Measurements from ENCODE around the gene CCNY. TPM values are rescaled to one million over a fixed set of nuclear protein-coding genes. Genes with fewer than 3 reads are reported as not detected.
A peak's percentile ranks its signal among the peaks of the same experiment; 100 is the strongest.

Gene CCNY
- total RNA-seq, 2 experiments from 2014 or later, result 47.0 to 51.5 TPM

DNA sequence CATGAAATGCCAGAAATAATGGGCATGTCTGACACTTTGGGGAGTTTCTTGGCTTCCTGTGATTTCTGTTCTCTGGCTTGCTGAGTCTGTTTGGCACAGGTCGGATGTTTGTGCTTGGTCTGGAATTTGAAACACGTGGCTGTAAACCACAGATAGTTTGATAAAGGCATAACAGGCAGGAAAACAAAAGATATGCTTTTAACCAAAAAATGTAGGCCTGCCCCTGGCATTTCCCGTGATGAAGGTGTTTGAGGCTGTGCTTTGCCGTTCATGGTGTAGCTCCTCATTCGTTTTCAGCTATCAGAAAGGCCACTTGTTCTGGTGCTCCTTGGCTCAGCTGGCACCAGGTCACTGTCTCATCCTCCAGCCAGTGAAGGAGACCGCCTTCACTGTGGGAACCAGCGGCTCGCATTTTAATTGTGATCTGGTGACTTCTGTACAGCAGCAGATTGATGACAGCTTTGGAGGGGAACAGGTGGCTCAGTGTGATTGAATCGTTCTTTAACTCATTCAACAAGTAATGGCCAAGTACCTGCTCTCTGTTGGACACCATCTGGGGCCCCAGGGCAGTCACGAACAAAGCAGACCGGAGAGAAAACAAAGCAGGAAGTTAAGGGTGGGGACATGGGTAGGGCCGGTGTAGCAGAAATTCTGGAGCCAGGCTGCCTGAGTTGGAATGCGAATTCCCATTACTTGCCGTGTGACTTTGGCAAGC lies 111.5 kb downstream of the CCNY start:
- Mint-ChIP-seq H3K27me3 (no peaks in the 10 kb centered on the region), H3K27ac (peak overlapping the region; percentile 20), H3K9me3 (ENCODE audit: low read depth) (peaks cover 15% of the 10 kb centered on the region), H3K36me3 (peaks cover 26% of the 10 kb centered on the region), H3K4me3 (no peak overlapping the region), H3K4me1 (peaks cover 46% of the 10 kb centered on the region)
- ATAC-seq, result no peak
- CTCF ChIA-PET, result no interaction called here
- no peak for DNase-seq

DNA sequence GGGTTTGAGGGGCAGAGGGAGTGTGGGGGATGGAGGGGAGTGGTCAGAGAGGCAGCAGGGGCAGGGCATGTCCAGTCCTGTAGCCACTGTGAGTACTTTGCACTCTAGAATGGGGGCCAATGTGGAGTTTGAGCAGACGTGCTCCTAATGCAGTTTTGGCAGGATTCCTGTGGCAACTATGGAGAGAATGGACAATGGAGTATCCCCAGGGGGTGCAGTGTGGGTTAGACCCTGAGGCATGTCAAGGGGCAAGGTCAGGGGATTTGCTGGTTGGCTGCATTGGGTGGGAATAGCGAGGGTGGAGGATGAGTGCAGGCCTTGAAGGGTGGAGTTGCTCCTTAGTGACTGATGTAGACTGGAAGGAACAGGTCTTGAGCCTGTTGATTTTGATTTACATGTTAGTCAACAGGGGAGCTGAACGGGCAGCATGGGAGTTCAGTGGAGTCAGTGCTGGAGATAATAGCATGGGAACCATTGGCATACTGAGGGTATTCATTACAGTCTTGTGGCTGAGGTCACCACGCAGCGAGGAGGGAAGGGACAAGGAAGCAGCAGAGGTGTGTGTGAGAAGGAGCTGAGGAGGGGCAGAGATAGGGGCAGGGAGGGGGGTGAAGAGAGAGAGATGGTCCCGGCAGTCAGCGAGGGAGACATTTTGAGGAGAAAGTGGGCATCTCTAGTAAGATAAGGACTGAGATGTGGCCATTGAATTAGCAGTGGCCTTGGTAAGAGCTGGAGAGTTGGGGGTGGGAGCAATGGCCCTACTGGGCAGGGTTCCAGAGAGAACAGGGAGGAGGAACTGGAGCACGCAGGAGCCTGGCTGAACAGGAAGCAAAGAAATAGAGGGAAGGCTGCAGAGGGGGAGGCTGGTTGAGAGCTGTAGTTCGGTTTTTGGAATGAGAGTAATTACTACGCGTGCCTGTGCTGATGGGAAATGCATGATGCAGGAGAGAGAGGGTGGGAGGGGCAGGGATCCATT lies 112.7 kb downstream of the CCNY start:
- peaks cover 10% of the 10 kb centered on the region for H3K9me3 Mint-ChIP-seq (ENCODE audit: low read depth)
- H3K27ac Mint-ChIP-seq, result no peak overlapping the region
- H3K36me3 Mint-ChIP-seq, result peaks cover 19% of the 10 kb centered on the region
- H3K4me3 Mint-ChIP-seq, result no peak overlapping the region
- no peaks in the 10 kb centered on the region for H3K27me3 Mint-ChIP-seq
- no peak for DNase-seq
- CTCF ChIA-PET, result no interaction called here
- no peak for ATAC-seq
- peaks cover 46% of the 10 kb centered on the region for H3K4me1 Mint-ChIP-seq

DNA sequence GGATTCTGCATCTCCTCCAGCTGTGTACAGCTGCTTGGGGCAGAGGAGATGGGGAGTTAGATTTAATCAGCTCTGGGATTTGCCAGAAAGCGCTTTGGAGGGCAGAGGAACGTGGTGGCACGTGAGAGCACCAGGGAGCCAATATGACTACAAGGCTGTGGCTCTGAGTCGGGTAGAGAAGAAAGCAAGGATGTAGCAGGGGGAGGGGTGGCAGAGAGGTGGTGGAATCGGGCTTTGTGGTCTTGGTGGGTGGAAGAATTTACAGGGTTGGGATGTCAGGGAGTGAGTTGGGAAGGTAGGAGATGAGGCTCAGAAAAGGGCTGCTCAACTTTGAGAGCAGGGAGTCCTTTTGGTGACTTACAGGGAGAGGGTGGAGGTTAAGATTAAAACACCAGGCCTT lies 113.6 kb downstream of the CCNY start:
- Mint-ChIP-seq H3K27ac (no peak overlapping the region), H3K4me3 (no peak overlapping the region), H3K4me1 (peaks cover 45% of the 10 kb centered on the region), H3K36me3 (peaks cover 12% of the 10 kb centered on the region), H3K9me3 (ENCODE audit: low read depth) (peaks cover 6% of the 10 kb centered on the region), H3K27me3 (no peaks in the 10 kb centered on the region)
- ATAC-seq (no peak), DNase-seq (no peak)
- CTCF ChIA-PET, result no interaction called here

DNA sequence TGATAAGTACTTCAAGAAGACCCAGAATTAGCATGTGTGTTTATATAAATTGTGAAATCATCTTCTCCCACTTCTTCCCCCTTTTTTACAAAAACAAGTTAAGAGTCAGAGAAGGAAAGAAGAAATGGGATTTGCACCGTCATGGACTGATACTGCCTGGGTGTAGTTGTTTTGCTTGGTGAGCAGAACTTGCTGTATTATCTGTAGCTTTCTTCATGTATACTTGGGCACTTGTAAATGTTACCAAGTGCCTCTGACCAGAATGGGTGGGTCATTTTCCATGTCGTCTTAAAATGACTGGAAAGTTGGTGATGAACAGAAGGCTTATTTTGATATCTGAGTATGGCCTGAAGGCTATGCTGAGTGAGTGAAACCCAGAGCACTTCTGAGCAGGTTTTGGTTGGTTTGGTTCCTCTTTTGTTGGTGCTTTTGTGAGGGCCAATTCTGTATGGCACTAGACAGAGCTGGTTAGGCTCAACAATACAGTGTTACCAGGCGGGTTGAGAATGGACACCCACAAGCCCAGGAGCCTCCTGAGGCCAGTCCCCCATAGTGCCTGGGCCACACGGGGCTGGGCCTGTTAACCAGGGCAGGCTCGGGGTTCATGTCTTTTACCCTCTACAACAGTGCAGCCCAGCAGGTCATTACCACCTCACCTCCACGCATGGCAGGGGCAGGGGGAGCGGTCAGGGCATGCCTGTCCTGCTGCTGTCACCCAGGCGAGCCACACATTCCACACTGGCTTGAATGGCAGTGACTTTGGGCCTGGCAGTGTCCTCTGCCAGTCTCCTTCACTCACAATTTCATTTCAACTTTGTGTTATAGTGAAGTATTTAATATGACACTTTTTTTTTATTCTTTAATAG lies 115.1 kb downstream of the CCNY start:
- no peak overlapping the region for H3K4me3 Mint-ChIP-seq
- H3K9me3 Mint-ChIP-seq (ENCODE audit: low read depth), result no peaks in the 10 kb centered on the region
- H3K4me1 Mint-ChIP-seq, result peaks cover 49% of the 10 kb centered on the region
- CTCF ChIA-PET, result no interaction called here
- ATAC-seq, result no peak
- H3K27ac Mint-ChIP-seq, result no peak overlapping the region
- no peak for DNase-seq
- peaks cover 5% of the 10 kb centered on the region for H3K36me3 Mint-ChIP-seq
- no peaks in the 10 kb centered on the region for H3K27me3 Mint-ChIP-seq

DNA sequence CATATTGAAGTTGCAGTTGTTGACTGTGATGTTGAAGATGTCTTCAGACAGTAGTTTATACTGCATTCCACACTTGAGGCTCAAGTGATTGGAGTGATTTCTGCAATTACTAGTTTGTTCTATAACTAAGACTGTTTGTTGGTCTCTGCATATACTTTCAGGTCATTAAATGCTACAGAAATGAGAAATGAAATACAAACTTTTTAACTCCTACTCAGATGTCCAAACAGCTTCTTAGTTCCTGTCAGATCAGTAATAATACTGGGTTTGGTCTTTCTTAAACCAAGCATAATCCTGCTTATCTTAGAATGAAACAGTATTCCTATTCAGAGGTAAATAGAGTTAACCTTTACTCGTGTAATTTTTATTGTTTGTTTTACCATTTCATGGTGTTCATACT lies 115.9 kb downstream of the CCNY start:
- Mint-ChIP-seq H3K4me3 (no peak overlapping the region), H3K36me3 (peaks cover 2% of the 10 kb centered on the region), H3K27me3 (no peaks in the 10 kb centered on the region), H3K27ac (no peak overlapping the region), H3K4me1 (peaks cover 44% of the 10 kb centered on the region), H3K9me3 (ENCODE audit: low read depth) (no peaks in the 10 kb centered on the region)
- CTCF ChIA-PET, result no interaction called here
- ATAC-seq, result no peak
- no peak for DNase-seq

DNA sequence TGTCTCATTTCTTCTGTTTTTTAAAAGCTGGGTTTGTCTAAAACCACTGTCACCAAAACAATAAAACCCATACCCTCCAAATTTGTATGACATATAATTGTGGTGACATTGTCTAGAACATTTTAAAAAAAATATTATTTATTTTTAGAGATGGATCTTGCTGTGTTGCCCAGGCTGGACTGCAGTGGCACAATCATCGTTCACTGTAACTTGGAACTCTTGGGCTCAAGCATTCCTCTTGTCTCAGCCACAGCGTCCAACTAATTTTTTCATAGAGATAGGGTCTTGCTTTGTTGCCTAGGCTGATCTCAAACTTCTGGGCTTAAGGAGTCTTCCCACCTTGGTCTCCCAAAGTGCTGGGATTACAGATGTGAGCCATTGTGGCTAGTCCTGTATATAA lies 116.5 kb downstream of the CCNY start:
- DNase-seq (no peak), ATAC-seq (no peak)
- CTCF ChIA-PET, result no interaction called here
- peaks cover 2% of the 10 kb centered on the region for H3K36me3 Mint-ChIP-seq
- no peaks in the 10 kb centered on the region for H3K9me3 Mint-ChIP-seq (ENCODE audit: low read depth)
- peaks cover 41% of the 10 kb centered on the region for H3K4me1 Mint-ChIP-seq
- no peak overlapping the region for H3K27ac Mint-ChIP-seq
- no peaks in the 10 kb centered on the region for H3K27me3 Mint-ChIP-seq
- H3K4me3 Mint-ChIP-seq, result no peak overlapping the region

DNA sequence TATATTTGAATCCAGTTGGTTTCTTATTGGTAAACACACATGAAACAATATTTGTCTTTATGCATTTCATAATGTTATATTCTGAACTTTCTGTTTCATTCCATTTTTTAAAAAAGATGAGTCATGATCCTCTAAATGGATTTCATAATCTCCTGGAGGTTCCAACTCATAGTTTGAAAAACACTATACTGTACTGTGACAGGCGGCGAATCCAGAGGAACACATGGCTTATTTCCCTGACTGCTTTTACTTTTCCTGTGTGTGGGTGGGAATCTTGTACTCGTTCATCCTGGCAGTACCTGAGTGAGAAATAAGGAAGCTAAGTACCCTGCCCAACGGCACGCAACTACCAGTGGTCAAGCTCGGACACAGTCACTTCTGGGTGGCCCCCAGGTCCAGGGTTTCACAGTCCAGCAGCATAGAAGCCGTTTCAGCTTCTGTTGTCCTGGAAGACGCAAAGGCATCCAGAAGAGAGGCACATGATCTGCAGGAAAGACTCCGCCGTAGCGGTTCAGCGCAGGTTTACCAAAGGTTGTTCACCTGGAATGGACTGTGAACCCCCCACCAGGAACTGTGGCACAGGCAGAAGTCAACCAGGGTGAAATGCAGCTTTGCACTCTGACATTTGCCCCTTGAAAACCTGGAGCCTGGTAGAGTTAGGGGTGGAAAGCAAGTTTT lies 117.7 kb downstream of the CCNY start:
- no peak for ATAC-seq
- CTCF ChIA-PET, result no interaction called here
- no peak for DNase-seq
- Mint-ChIP-seq H3K27me3 (no peaks in the 10 kb centered on the region), H3K36me3 (peaks cover 2% of the 10 kb centered on the region), H3K4me1 (peaks cover 39% of the 10 kb centered on the region), H3K27ac (no peak overlapping the region), H3K4me3 (no peak overlapping the region), H3K9me3 (ENCODE audit: low read depth) (no peaks in the 10 kb centered on the region)

DNA sequence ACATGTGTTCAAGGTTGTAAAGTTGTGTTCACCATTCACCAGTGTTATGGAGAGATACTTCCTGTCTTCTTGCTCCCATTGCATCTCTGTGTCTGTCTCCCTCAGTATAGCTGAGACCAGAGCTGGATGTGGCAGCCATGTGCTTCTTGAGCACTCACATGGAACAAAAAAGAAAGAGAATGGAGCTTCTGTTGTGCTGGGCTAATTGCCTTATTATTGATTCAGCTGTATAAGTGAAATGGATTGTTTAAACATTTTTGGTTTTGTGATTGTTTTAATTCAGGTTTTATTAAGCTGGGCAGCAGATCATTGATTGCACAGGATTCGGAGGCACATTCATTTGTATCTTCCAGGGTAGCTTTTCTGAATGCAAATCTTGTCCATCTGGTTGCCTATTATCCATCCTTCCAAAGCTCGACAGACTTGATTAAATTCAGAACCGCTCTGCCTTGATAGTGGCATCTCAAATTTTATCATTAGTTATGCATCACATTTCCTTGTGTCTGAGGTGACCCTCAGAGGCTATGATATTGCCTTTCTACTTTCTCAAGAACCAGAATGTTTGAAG lies 119.9 kb downstream of the CCNY start:
- no peak for DNase-seq
- Mint-ChIP-seq H3K9me3 (ENCODE audit: low read depth) (no peaks in the 10 kb centered on the region), H3K36me3 (peaks cover 2% of the 10 kb centered on the region), H3K4me1 (peaks cover 45% of the 10 kb centered on the region), H3K27me3 (no peaks in the 10 kb centered on the region), H3K4me3 (no peak overlapping the region), H3K27ac (no peak overlapping the region)
- no peak for ATAC-seq
- CTCF ChIA-PET, result no interaction called here

DNA sequence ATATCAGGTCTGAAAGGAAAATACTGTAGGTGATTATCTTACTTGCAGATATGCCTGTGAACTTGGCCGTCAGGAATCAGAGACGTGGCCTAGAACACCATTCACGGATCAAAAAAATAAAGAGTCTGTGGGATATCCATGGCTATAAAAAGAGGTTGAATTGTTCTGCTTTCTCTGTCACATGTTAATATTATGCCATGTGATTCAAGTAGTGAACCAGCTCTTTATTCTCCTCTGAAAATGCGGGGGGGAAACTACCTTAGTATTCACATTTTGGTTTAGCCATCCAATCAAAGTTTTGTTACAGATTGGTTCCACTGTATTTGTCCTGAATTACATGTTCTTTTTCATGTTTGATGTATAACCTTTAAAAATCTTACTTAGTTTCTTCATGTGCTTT lies 120.5 kb downstream of the CCNY start:
- H3K27ac Mint-ChIP-seq, result no peak overlapping the region
- no peaks in the 10 kb centered on the region for H3K27me3 Mint-ChIP-seq
- H3K9me3 Mint-ChIP-seq (ENCODE audit: low read depth), result no peaks in the 10 kb centered on the region
- DNase-seq, result no peak
- CTCF ChIA-PET, result no interaction called here
- ATAC-seq, result no peak
- no peak overlapping the region for H3K4me3 Mint-ChIP-seq
- peaks cover 2% of the 10 kb centered on the region for H3K36me3 Mint-ChIP-seq
- peaks cover 47% of the 10 kb centered on the region for H3K4me1 Mint-ChIP-seq

DNA sequence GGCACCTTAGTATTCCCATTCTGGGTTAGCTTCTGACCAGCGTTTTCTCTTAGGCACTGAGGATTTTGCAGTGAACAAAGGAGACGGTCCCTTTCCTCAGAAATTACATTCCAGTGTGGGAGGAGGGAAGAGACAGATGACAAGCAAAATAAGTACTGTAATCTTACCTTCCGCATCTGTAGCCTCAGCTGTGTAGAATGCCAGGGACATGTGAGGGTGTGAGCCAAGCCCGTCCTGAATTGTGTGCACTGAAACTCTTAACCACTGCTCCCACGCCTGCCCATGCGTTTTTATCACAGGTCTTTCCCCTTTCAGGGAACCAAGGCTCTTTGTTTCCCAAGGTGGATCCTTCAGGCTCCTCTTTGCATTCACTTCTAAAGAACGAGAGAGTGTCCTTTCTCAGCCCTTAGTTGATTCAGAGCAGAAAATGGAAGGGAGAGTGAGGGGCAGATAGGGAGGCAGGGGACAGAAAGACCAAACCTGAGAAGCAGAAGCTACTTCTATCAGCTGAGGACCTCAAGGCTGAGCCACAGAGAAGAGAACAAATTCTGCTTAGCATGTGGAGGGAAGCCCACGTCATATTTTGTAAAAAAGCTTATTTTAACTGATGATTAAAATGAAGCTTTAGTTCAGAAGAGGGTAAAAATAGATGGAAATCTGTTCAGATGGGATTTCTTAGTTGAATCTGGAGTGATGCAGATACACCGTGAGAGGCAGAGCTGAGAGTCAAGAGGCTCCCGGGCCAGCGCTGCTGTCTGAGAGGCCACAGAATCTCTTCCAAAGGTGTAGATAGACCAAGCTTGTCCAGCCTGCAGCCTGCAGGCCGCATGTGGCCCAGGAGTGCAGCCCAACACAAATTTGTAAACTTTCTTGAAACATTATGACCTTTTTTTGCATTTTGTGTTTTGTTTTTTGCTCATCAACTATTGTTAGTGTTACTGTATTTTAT lies 122.5 kb downstream of the CCNY start:
- Mint-ChIP-seq H3K4me3 (no peak overlapping the region), H3K9me3 (ENCODE audit: low read depth) (no peaks in the 10 kb centered on the region), H3K36me3 (peaks cover 2% of the 10 kb centered on the region), H3K4me1 (peaks cover 43% of the 10 kb centered on the region), H3K27ac (peak overlapping the region; percentile 67), H3K27me3 (no peaks in the 10 kb centered on the region)
- CTCF ChIA-PET, result interaction anchor here (0.8 to 1.0 kb wide), 2 partner anchors 17 to 339 kb away, joined by 3 read pairs; no protein-coding TSS in a partner anchor
- DNase-seq (no peak), ATAC-seq (peak; percentile 5)

DNA sequence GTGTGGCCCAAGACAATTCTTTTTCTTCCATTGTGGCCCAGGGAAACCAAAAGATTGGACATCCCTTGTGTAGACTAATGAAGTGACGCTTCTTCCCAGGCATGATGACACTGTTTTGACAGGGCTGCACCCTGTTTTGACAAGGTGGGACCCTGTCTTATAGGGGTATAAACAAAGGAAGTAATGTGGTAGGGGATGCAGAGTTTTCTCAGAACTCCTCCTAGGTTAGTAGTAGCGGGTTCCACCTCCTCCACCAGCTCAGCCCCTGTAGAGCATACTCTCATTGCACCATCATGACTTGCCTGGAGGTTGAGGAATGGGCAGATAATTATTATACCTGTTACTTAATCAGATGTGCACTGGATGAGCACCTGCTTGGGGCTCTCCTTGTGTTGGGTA lies 123.1 kb downstream of the CCNY start:
- ATAC-seq (peak; percentile 81), DNase-seq (peak; percentile 51)
- Mint-ChIP-seq H3K4me3 (peak overlapping the region; percentile 1), H3K27me3 (no peaks in the 10 kb centered on the region), H3K4me1 (peaks cover 41% of the 10 kb centered on the region), H3K9me3 (ENCODE audit: low read depth) (no peaks in the 10 kb centered on the region), H3K36me3 (no peaks in the 10 kb centered on the region), H3K27ac (peak overlapping the region; percentile 67)
- CTCF ChIA-PET, result interaction anchor here (0.8 to 1.0 kb wide), 2 partner anchors 18 to 340 kb away, joined by 3 read pairs; no protein-coding TSS in a partner anchor
